ENCODE data around the gene CACNA1B. TPM values are rescaled to one million over a fixed set of nuclear protein-coding genes. Genes with fewer than 3 reads are reported as not detected.
"Not testable (repeated sequence)": the region's sequence is repeated elsewhere in the genome, so short reads cannot be mapped to it uniquely, and the experiment has no call there.

CACNA1B gene
- total RNA-seq, 1 experiment from 2014 or later, result not detected

DNA sequence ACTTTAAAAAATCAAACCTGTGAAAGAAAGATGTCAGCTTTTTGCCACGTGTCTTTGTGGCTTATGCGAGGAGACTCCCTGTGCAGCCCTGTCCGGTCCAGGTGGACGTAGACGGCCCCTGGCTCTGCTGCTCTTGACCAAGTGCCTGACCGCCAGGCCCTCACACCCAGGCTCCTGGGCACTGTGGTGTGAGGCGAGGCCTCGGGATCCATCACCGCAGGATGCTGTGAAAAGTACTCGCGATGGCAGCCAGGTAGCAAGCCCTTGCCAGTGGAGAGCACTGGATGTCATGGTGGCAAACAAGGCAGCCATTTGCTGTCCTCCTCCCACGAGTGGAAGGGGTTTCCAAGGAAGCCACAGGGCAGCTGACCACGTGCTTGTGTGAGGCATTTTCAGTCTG lies 245.1 kb downstream of the CACNA1B start:
- DNase-seq (ENCODE audit: extremely low read depth, low read depth), result no peak

DNA sequence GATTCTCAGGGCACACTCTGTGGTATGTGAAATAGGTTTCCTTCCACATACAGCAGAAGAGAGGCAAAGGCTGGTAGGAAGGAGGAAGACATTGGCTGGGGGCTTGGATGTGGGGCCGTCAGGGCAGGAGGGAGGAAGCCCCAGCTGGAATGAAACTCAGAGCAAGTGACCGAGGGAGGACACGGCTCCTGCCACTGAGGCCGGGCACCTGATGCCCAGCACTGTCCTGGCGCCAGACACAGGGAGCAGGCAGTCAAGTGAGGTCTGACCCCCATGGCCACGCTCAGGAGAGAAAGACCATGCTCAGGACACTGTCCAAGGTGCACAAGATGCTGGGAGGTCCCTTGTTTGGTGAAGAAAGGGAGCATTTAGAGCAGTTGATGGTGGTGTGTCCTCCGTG lies 245.5 kb downstream of the CACNA1B start:
- no peak for DNase-seq (ENCODE audit: extremely low read depth, low read depth)

DNA sequence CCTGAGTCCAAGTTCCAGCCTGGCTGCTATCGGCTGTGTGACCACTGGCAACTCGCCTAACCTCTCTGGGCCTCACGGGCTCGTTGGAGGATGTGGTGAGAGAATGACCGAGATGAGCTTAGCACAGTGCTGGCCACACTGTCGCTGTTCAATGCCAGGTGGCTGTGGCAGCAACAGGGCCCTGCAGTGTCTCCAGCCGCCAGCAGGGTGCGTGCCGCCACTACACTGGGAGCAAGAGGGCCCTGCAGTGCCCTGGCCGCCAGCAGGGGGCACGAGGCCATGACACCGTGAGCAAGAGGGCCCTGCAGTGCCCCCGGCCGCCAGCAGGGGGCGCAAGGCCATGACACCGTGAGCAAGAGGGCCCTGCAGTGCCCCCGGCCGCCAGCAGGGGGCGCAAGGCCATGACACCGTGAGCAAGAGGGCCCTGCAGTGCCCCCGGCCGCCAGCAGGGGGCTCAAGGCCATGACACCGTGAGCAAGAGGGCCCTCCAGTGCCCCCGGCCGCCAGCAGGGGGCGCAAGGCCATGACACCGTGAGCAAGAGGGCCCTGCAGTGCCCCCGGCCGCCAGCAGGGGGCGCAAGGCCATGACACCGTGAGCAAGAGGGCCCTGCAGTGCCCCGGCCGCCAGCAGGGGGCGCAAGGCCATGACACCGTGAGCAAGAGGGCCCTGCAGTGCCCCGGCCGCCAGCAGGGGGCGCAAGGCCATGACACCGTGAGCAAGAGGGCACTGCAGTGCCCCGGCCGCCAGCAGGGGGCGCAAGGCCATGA lies 248.7 kb downstream of the CACNA1B start:
- not testable (repeated sequence) for DNase-seq (ENCODE audit: extremely low read depth, low read depth)

DNA sequence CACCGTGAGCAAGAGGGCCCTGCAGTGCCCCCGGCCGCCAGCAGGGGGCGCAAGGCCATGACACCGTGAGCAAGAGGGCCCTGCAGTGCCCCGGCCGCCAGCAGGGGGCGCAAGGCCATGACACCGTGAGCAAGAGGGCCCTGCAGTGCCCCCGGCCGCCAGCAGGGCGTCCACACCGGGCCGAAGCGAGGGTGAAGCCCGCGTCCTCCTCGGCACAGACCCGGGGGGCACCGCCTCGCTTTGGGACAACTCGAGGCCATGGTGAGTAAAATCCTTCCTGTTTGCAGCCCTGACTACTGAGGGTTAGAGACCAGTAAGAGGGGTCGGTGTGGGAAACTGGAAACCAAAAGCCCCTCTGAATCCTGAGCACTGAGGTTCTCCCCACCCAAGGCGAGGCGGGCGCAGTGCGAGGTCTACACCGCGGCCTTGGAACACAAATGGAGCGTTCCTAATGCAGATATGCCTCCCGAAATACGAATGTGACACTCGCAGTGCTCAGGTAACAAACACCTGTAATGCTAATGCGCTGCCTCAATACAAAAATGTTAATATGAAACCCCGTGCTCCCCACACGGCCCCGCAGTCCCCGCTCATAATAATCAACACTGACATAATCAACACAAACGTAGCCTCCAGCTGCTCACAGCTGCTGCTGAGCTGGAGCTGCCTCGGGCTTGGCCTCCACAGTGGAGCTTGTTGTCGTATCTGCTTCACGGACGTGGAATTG lies 249.4 kb downstream of the CACNA1B start:
- not testable (repeated sequence) for DNase-seq (ENCODE audit: extremely low read depth, low read depth)

DNA sequence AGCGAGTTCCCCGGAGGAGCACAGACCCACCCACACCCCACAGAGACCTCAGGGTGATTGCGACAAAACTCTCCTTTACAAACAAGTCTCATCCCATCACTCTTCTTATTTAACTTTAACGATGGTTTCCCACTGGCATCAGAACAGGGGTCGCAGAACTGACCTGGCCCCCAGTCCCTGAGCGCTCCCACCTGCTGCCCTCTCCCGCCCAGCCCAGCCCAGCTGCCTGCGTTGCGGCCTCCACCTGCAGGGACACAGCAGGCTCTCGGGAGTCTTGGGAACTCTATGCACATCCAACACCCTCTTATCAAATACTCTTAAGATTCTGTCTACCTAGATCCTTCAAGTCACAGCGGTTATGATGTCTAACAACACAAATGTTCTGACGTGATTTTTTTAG lies 250.4 kb downstream of the CACNA1B start:
- DNase-seq (ENCODE audit: extremely low read depth, low read depth), result not testable (repeated sequence)

DNA sequence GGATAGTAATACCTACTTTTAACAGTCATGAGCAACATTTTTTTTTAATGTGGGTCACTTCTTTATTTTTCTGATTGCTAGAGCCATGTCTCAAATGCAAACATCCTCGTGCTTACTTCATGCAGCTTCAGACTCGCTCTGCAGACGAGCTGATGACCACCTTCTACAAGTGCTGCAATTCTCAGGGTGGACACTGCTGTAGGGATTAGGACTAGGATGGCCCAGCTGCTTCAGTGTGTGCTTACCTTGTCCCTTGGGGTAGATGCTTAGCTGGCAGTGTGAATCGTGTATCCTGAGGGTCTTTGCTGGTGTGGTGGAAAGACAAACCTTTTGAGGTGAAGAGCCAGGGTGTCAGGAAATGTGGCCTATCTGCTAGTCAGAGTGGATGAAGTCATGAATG lies 251.7 kb downstream of the CACNA1B start:
- DNase-seq (ENCODE audit: extremely low read depth, low read depth), result not testable (repeated sequence)

DNA sequence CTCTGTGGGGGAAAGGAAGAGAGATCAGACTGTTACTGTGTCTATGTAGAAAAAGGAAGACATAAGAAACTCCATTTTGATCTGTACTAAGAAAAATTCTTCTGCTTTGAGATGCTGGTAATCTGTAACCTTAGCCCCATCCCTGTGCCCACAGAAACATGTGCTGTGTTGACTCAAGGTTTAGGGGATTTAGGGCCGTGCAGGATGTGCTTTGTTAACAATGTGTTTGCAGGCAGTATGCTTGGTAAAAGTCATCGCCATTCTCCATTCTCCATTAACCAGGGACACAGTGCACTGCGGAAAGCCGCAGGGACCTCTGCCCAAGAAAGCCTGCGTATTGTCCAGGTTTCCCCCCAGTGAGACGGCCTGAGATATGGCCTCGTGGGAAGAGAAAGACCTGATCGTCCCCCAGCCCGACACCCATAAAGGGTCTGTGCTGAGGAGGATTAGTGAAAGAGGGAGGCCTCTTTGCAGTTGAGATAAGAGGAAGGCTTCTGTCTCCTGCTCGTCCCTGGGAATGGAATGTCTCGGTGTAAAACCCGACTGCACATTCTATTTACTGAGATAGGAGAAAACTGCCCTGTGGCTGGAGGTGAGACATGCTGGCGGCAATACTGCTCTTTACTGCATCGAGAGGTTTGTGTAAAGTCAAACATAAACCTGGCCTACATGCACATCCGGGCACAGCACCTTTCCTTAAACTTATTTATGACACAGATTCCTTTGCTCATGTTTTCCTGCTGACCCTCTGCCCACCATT lies 255.5 kb downstream of the CACNA1B start:
- DNase-seq (ENCODE audit: extremely low read depth, low read depth), result not testable (repeated sequence)

DNA sequence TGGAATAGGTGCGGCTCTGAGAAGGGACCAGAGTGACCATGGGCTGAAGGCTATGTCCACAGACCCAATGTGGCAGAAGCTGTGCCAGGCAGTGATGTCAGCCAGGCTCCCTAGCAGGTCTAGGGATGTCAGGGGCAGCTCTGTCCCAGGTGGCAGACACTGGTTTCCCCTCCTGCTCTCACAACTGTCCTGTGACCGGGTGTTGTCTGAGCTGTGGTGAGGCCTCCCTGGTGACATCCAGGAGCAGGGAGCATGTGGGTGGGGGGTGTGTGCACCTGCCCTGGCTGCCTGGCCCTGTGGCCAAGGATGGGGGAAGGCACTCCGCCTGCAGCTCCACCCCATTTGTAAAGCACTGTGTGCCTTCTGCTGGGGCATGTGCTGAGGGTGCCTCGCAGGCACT lies 257.0 kb downstream of the CACNA1B start:
- not testable (repeated sequence) for DNase-seq (ENCODE audit: extremely low read depth, low read depth)

DNA sequence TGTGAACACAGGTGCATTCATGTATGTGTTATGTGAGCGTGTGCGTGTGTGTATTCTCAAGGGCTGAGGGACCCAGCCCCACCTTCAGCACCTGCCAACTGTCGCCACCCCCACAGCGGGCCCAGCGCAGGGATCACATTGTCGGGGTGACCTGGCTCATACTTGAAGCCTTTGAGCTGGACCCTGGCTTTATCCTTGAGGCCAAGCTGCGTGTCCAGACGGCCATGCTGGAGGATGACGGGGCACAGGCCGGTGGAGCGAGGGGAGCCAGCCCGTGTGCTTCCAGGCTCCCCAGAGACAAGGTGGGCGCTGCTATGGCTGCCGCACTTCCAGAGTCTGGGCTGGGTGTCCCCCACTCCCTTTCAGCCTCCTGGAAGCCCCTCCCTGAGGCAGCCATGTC lies 261.5 kb downstream of the CACNA1B start:
- DNase-seq (ENCODE audit: extremely low read depth, low read depth), result not testable (repeated sequence)

DNA sequence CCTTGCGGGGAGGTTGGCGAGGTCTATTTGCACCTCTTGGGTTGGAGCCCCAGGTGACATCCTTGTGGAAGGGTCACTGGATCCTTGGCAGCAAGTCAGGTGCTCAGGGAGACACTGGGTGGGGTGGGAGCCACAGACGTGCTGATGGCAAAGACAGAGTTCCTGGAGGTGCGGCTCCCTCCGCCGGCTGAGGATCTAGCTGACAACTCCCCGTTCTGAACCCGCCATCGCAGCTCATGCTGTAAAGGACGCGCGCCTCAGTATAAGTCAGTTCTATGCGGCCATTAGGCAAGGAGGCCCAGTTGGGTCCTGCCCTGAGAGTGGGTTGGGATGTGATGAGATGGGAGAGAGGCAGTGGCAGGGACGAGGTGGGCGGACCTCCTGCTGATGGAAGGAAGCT lies 263.4 kb downstream of the CACNA1B start:
- not testable (repeated sequence) for DNase-seq (ENCODE audit: extremely low read depth, low read depth)

DNA sequence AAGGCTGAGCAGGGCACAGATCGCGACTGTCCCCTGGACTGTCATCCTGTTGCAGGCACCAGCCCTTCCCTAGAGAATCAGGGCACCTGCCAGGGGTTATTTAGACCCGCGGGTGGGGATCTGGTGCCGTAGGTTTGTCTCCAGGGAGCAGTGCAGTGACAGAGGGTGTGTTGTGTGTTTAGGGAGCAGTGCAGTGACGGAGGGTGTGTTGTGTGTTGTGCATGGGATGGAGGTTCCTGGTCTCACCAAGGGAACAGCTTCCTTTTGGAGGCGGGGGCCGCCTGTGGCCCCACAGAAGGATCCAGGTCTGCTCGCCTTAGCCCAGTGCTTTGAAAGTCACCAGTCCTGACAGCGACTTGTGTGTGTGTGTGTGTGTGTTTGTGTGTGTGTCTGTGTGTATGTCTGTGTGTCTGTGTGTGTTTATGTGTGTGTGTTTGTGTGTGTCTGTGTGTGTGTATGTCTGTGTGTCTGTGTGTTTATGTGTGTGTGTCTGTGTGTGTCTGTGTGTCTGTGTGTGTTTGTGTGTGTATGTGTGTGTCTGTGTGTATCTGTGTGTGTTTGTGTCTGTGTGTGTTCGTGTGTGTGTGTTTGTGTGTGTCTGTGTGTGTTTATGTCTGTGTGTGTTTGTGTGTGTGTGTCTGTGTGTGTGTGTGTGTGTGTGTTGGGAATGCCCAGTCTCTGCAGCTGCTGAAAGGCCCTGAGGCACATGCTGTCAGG lies 265.1 kb downstream of the CACNA1B start:
- DNase-seq (ENCODE audit: extremely low read depth, low read depth), result not testable (repeated sequence)

DNA sequence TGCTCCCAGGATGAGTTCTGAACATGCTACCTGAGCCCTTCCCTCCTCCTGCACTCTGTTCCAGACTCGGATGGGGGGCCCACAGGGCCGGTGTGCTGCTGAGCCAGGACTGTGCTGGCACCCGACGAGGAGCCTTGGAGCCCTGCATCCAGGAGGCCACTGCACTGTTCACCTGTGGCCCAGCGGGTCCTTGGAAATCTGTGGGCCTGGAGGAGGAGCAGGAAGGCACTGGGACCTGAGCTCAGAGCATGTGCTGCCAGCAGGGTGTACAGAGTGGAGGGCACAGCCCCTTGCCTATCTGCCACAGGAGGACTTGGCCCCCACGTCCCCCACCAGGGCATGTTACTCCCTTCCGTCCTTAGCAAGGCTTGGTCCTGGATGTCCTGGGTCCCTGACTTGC lies 265.9 kb downstream of the CACNA1B start:
- not testable (repeated sequence) for DNase-seq (ENCODE audit: extremely low read depth, low read depth)

DNA sequence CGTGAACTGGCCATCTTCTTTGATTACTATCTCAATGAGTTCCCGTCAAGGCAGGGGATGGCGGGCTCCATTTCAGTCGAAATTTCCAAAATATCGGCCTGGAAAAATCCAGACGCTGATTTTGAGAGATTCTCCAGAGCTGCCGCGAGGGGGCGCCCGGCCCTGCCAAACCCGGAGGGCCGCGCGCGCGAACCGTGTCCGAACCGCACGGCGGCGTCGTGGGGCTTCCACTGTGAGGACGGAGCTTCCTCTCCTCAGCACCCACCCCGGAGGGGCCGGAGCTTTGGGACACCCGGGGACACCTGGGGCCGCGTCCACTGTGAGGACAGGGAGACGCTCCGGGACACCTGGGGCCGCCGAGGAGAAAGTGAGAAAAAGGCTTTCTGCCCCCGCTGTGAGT lies 270.0 kb downstream of the CACNA1B start:
- DNase-seq (ENCODE audit: extremely low read depth, low read depth), result peak; percentile 7

DNA sequence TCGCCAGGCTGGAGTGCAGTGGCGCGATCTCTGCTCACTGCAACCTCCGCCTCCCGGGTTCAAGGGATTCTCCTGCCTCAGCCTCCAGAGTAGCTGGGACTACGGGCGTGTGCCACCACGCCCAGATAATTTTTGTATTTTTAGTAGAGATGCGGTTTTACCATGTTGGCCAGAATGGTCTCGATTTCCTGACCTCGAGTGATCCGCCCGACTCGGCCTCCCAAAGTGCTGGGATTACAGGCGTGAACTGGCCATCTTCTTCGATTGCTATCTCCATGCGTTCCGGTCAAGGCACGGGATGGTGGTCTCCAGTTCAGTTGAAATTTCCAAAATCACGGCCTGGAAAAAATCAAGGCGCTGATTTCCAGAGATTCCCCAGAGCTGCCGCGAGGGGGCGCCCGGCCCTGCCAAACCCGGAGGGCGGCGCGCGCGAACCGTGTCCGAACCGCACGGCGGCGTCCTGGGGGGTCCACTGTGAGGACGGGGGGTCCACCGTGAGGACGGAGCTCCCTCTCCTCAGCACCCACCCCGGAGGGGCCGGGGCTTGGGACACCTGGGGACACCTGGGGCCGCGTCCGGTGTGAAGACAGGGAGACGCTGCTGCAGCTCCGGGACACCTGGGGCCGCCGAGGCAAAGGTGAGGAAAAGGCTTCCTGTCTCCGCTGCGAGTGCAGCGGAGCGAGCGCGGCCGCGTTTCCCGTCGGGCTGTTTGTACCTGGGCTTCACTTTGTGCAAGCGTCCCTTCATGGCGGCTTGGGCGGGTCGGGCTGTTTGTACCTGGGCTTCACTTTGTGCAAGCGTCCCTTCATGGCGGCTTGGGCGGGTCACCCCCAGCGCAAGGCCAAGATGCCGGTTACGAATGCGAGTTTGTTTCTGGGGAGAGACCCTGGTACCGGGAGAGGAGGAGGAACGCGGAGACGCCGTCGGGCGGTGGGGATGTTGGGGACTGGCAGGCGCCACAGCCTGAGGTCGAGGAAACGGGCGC lies 272.4 kb downstream of the CACNA1B start:
- DNase-seq (ENCODE audit: extremely low read depth, low read depth), result not testable (repeated sequence)

DNA sequence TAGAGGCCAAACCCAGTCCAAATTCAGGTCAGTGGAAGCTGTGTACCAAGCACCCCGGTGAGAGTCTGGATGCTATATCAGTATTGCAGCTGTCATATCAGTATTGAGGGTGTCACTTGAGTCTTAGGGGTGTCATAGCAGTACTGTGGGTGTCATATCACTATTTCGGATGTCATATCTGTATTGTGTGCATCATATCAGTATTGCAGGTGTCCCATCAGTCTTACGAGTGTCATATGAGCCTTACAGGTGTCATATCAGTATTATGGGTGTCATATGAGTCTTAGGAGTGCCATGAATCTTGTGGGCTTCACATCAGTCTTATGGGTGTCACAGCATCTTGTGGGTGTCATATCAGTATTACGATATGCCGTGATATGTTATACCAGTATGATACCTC lies 278.2 kb downstream of the CACNA1B start:
- DNase-seq (ENCODE audit: extremely low read depth, low read depth), result not testable (repeated sequence)

DNA sequence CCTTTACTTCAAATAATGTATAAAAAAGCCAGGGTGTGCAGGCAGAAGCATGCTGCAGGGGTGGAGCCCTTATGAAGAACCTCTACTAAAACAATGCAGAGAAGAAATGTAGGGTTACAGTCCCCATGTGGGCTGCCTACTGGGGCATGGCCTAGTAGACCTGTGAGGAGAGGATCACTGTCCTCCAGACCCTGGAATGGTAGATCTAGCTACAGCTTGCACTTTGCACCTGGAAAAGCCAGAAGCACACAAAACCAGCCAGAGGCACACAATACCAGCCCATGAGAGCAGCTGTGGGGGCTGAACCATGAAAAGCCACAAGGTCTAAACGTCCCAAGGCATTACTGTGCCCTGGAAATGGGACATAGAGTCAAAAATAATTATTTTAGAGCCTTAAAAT lies 289.2 kb downstream of the CACNA1B start:
- not testable (repeated sequence) for DNase-seq (ENCODE audit: extremely low read depth, low read depth)
